GM23338 (cell line): ENCODE results near the gene AHNAK. TPM values are rescaled to one million over a fixed set of nuclear protein-coding genes. Genes with fewer than 3 reads are reported as not detected.

Experiments used
- ATAC-seq: fragments of 200-7000 bp; cut with Tn5 transposase; 3 replicates; pipeline ENCODE4 v1.9.1; 2020
- DNase-seq: peaks from one replicate; pipeline ENCODE4 v3.0.0-alpha.2; 2015; ENCODE audit warnings: low spot score
- H2AFZ ChIP-seq: fragments of 200-600 bp; sonication (generic); 2 replicates; pipeline ENCODE4 v1.8.0; 2016; ENCODE audit warnings: antibody characterized with exemption, mild to moderate bottlenecking, moderate library complexity
- H3F3A ChIP-seq: fragments of 200-600 bp; sonication (generic); replicated peaks from 2 replicates; pipeline ENCODE4 v1.8.0; 2017; ENCODE audit warnings: antibody characterized with exemption, mixed run types, low read depth
- H3K27ac ChIP-seq: fragments of 200-600 bp; sonication (generic); 2 replicates; pipeline ENCODE4 v1.6.1; 2016; ENCODE audit warnings: low read depth
- H3K27me3 ChIP-seq: fragments of 200-600 bp; sonication (generic); 2 replicates; pipeline ENCODE4 v1.8.0; 2016; ENCODE audit warnings: mild to moderate bottlenecking, mixed run types, moderate library complexity; ENCODE audit not compliant: insufficient read depth
- H3K36me3 ChIP-seq: fragments of 200-600 bp; sonication (generic); 2 replicates; pipeline ENCODE4 v1.8.0; 2016; ENCODE audit warnings: mild to moderate bottlenecking; ENCODE audit not compliant: insufficient read depth
- H3K4me1 ChIP-seq: fragments of 200-600 bp; sonication (generic); 2 replicates; pipeline ENCODE4 v1.8.0; 2016; ENCODE audit warnings: mild to moderate bottlenecking, moderate library complexity; ENCODE audit not compliant: insufficient read depth
- H3K4me2 ChIP-seq: fragments of 200-600 bp; sonication (generic); 2 replicates; pipeline ENCODE4 v1.7.1; 2017; ENCODE audit warnings: mixed run types
- H3K4me3 ChIP-seq: fragments of 200-600 bp; sonication (generic); 2 replicates; pipeline ENCODE4 v1.6.1; 2016; ENCODE audit warnings: mixed run types
- H3K79me2 ChIP-seq: fragments of 200-600 bp; sonication (generic); replicated peaks from 2 replicates; pipeline ENCODE4 v1.8.0; 2017; ENCODE audit warnings: mild to moderate bottlenecking; ENCODE audit not compliant: insufficient read depth
- H3K9me2 ChIP-seq: fragments of 200-600 bp; sonication (generic); 2 replicates; pipeline ENCODE4 v1.8.0; 2017; ENCODE audit not compliant: insufficient read depth
- H4K20me1 ChIP-seq: fragments of 200-600 bp; sonication (generic); replicated peaks from 2 replicates; pipeline ENCODE4 v1.8.0; 2017; ENCODE audit warnings: mild to moderate bottlenecking; ENCODE audit not compliant: insufficient read depth
- H3K27ac Mint-ChIP-seq: 2 replicates; pipeline ENCODE4 v1.8.0; 2020; ENCODE audit warnings: inconsistent platforms, mild to moderate bottlenecking, moderate library complexity, mixed read lengths
- H3K27me3 Mint-ChIP-seq: 3 replicates; pipeline ENCODE4 v1.8.0; 2022; ENCODE audit warnings: low read depth, mild to moderate bottlenecking, moderate library complexity, mixed read lengths, inconsistent platforms; ENCODE audit not compliant: insufficient read depth, poor library complexity
- H3K36me3 Mint-ChIP-seq: 3 replicates; pipeline ENCODE4 v1.8.0; 2021; ENCODE audit warnings: low read depth, mild to moderate bottlenecking, inconsistent platforms, moderate library complexity, mixed read lengths
- H3K4me1 Mint-ChIP-seq: 3 replicates; pipeline ENCODE4 v1.8.0; 2020; ENCODE audit warnings: mild to moderate bottlenecking, inconsistent platforms, mixed read lengths
- H3K4me3 Mint-ChIP-seq: 3 replicates; pipeline ENCODE4 v1.8.0; 2021; ENCODE audit warnings: moderate library complexity, mild to moderate bottlenecking, inconsistent platforms, mixed read lengths
- H3K9me3 Mint-ChIP-seq: 3 replicates; pipeline ENCODE4 v1.8.0; 2020; ENCODE audit warnings: moderate library complexity, mild to moderate bottlenecking, inconsistent platforms, mixed read lengths
- CREB1 ChIP-seq: fragments of 250-450 bp; sonication (Bioruptor Pico); IDR thresholded peaks from 2 replicates; pipeline ENCODE4 v1.5.0; 2020; ENCODE audit warnings: low read depth, mild to moderate bottlenecking, moderate library complexity
- ETS1 ChIP-seq: IDR thresholded peaks from 2 replicates; pipeline ENCODE4 v1.6.1; 2016; ENCODE audit warnings: antibody characterized with exemption
- EZH2 ChIP-seq: fragments of 200-600 bp; sonication (generic); IDR thresholded peaks from one replicate; pipeline ENCODE4 v1.8.0; 2017; ENCODE audit warnings: antibody characterized with exemption, mild to moderate bottlenecking, low read depth; ENCODE audit not compliant: unreplicated experiment
- EZH2phosphoT487 ChIP-seq: fragments of 200-600 bp; sonication (generic); IDR thresholded peaks from one replicate; pipeline ENCODE4 v1.8.1; 2018; ENCODE audit warnings: antibody characterized with exemption; ENCODE audit not compliant: unreplicated experiment
- JUNB ChIP-seq: IDR thresholded peaks from one replicate; pipeline ENCODE4 v1.6.1; 2016; ENCODE audit warnings: antibody characterized with exemption; ENCODE audit not compliant: unreplicated experiment
- NANOG ChIP-seq: IDR thresholded peaks from 2 replicates; pipeline ENCODE4 v1.6.1; 2016; ENCODE audit warnings: antibody characterized with exemption, borderline replicate concordance
- POLR2AphosphoS5 ChIP-seq: IDR thresholded peaks from 2 replicates; pipeline ENCODE4 v1.6.1; 2016; ENCODE audit warnings: antibody characterized with exemption, low read depth
- REST ChIP-seq: IDR thresholded peaks from one replicate; pipeline ENCODE4 v1.6.1; 2018; ENCODE audit warnings: antibody characterized with exemption; ENCODE audit not compliant: unreplicated experiment
- STAT1 ChIP-seq: IDR thresholded peaks from one replicate; pipeline ENCODE4 v1.6.1; 2016; ENCODE audit warnings: antibody characterized with exemption; ENCODE audit not compliant: unreplicated experiment
- ZNF331 ChIP-seq: fragments of 250-450 bp; sonication (Bioruptor Pico); IDR thresholded peaks from 2 replicates; pipeline ENCODE4 v1.5.0; 2020; ENCODE audit warnings: low read depth, mild to moderate bottlenecking, moderate library complexity
- polyA plus RNA-seq: library from polyadenylated mRNA; unstranded; fragments of >200 nt; fragmentation: Nextera tagmentation; extraction: Ambion mirVana; gene quantifications from 2 replicates; pipeline ENCODE4 v1.2.1, GENCODE V29; 2016
- total RNA-seq: library from RNA; depleted of rRNA; stranded (reverse); fragments of >200 nt; shearing (Covaris generic); gene quantifications from 2 replicates; pipeline ENCODE4 v1.2.3, GENCODE V29; 2014

Gene AHNAK
- total and polyA plus RNA-seq, 2 experiments from 2014 or later: 0.91 to 2.1 TPM

GRCh38 chr11:62452839-62453468 lies 93.7 kb downstream of the AHNAK start (continued):
- TF ChIP-seq REST (no peak), CREB1 (CRISPR knock-in tag) (no peak), JUNB (no peak), ETS1 (no peak), POLR2AphosphoS5 (no peak), STAT1 (no peak), NANOG (no peak), EZH2 (no peak), EZH2phosphoT487 (no peak)

GRCh38 chr11:62452261-62452660 lies 94.3 kb downstream of the AHNAK start:
- Mint-ChIP-seq H3K9me3 (peaks cover 6% of the 10 kb centered on the region; the same call in 1 of the 3 replicates), H3K27ac (no peak overlapping the region), H3K4me1 (peaks cover 4% of the 10 kb centered on the region), H3K36me3 (no peaks in the 10 kb centered on the region), H3K27me3 (peaks cover 9% of the 10 kb centered on the region), H3K4me3 (no peak overlapping the region)
- Histone ChIP-seq H3K27ac (no peak overlapping the region), H3K36me3 (no peaks in the 10 kb centered on the region), H3K4me1 (no peaks in the 10 kb centered on the region), H3F3A (no peaks in the 10 kb centered on the region), H4K20me1 (no peaks in the 10 kb centered on the region), H3K79me2 (no peaks in the 10 kb centered on the region), H3K9me2 (peaks cover 2% of the 10 kb centered on the region; the same call in 1 of the 2 replicates), H3K4me3 (no peak overlapping the region), H3K4me2 (no peak overlapping the region), H3K27me3 (no peaks in the 10 kb centered on the region), H2AFZ (no peak overlapping the region)
- ATAC-seq (no peak), DNase-seq (no peak)
- TF ChIP-seq EZH2phosphoT487 (no peak), ZNF331 (no peak), CREB1 (CRISPR knock-in tag) (no peak), NANOG (no peak), EZH2 (no peak), ETS1 (no peak)
